Stimulated activated memory B cell treated with anti-CD40 and anti-IgM and Interleukin-4, amounts not matched to agents 10 μg/mL and 1 μg/mL and 100 μg/mL, for 72 hours (primary cell): ENCODE measurements around the gene TTLL12.

Source experiments
- ATAC-seq: fragments of 150-1000 bp; cut with Tn5 transposase; 2 replicates; pipeline ENCODE4 v1.10.0; 2021
- H3K27ac Mint-ChIP-seq: one replicate; pipeline ENCODE4 v1.8.0; 2022; ENCODE audit warnings: mild to moderate bottlenecking, mixed read lengths
- H3K27me3 Mint-ChIP-seq: one replicate; pipeline ENCODE4 v1.8.0; 2022; ENCODE audit warnings: mixed read lengths
- H3K36me3 Mint-ChIP-seq: one replicate; pipeline ENCODE4 v1.8.0; 2022; ENCODE audit warnings: mixed read lengths
- H3K4me1 Mint-ChIP-seq: one replicate; pipeline ENCODE4 v1.8.0; 2022; ENCODE audit warnings: mixed read lengths
- H3K4me3 Mint-ChIP-seq: one replicate; pipeline ENCODE4 v1.8.0; 2022; ENCODE audit warnings: mild to moderate bottlenecking, moderate library complexity, mixed read lengths
- H3K9me3 Mint-ChIP-seq: one replicate; pipeline ENCODE4 v1.8.0; 2022; ENCODE audit warnings: mixed read lengths

The TTLL12 gene

GRCh38 chr22:43197271-43197941 is 10.5 kb upstream of the TTLL12 start:
- Mint-ChIP-seq H3K27ac (no peak overlapping the region), H3K27me3 (peaks cover 40% of the 10 kb centered on the region), H3K36me3 (no peaks in the 10 kb centered on the region), H3K9me3 (no peaks in the 10 kb centered on the region), H3K4me3 (no peak overlapping the region), H3K4me1 (no peaks in the 10 kb centered on the region)
- no peak for ATAC-seq

- H3K9me3 Mint-ChIP-seq, result peaks cover 4% of the 10 kb centered on the region
- H3K4me3 Mint-ChIP-seq, result no peak overlapping the region
- no peaks in the 10 kb centered on the region for H3K36me3 Mint-ChIP-seq
- H3K27ac Mint-ChIP-seq, result no peak overlapping the region
- ATAC-seq, result no peak
- H3K27me3 Mint-ChIP-seq, result no peaks in the 10 kb centered on the region
- peaks cover 4% of the 10 kb centered on the region for H3K4me1 Mint-ChIP-seq
Measured at GRCh38 chr22:43191831-43192230, 4.9 kb upstream of the TTLL12 start.

DNA sequence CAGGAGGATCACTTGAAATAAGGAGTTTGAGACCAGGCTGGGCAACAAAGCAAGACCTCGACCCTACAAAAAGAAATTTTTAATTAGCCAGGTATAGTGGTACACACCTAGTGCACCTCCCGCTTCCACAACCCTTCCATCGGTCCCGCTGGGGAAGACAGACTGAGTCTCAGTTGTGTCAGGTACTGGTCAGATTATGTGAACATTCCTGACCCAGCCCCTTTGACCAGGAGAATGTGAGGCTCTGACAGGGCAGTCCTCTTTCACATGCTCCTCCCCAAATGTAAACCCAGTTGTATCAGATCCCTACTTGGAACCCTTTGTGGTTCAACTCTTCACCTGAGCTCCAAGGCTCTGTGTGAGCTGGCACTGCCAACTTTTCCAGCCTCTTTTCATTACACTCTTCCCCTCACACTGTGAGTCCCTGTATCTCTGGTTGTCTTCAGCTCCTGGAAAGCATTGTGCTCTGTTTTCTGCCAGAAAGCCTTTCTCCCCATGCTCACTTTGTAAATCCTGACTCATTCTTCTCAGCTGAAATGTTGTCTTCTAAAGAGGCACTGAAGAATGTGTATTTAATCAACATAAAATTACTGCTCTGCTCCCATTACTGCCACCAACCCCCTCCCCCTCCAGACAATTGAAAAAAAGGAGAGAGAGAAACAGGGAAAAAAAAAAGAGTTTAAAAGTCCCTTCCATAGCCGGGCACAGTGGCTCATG is 2.1 kb upstream of the TTLL12 start:
- H3K9me3 Mint-ChIP-seq, result peaks cover 4% of the 10 kb centered on the region
- peaks cover 6% of the 10 kb centered on the region for H3K36me3 Mint-ChIP-seq
- peaks cover 25% of the 10 kb centered on the region for H3K4me1 Mint-ChIP-seq
- H3K27me3 Mint-ChIP-seq, result no peaks in the 10 kb centered on the region
- peak overlapping the region; percentile 9 for H3K27ac Mint-ChIP-seq
- ATAC-seq, result no peak
- peak overlapping the region; percentile 13 for H3K4me3 Mint-ChIP-seq

- Mint-ChIP-seq H3K36me3 (peaks cover 11% of the 10 kb centered on the region), H3K27ac (peak overlapping the region; percentile 96), H3K9me3 (peaks cover 4% of the 10 kb centered on the region), H3K4me3 (peak overlapping the region; percentile 83), H3K27me3 (no peaks in the 10 kb centered on the region), H3K4me1 (peaks cover 26% of the 10 kb centered on the region)
- ATAC-seq, result peak; percentile 95
Measured at GRCh38 chr22:43187171-43188099, 501 bp upstream of the TTLL12 start.

GRCh38 chr22:43185860-43186261 is 1.1 kb downstream of the TTLL12 start:
- no peak for ATAC-seq
- no peaks in the 10 kb centered on the region for H3K27me3 Mint-ChIP-seq
- H3K27ac Mint-ChIP-seq, result no peak overlapping the region
- H3K9me3 Mint-ChIP-seq, result no peaks in the 10 kb centered on the region
- peak overlapping the region; percentile 75 for H3K4me3 Mint-ChIP-seq
- H3K36me3 Mint-ChIP-seq, result peaks cover 20% of the 10 kb centered on the region
- H3K4me1 Mint-ChIP-seq, result peaks cover 26% of the 10 kb centered on the region

- H3K9me3 Mint-ChIP-seq, result no peaks in the 10 kb centered on the region
Measured at GRCh38 chr22:43183496-43184277, 3.2 kb downstream of the TTLL12 start.

DNA sequence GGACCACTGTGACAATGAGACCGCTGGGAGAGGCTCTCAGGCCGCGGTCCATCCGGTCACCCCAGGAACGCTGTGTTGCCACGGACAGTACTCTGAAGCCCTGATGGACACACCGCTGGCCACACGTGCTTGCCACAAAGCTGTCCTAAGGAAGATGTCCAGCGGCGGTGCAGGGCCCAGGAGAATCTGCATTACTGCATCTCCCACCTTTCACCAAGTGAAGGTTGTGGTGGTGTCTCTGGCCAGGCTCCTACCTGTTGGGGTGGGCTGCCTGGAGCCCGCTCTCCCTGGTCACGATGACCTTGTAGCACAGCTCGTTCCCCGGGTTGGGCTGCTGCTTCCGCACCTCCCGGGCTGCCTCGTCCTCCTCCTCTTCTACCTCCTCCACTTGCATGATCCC is 4.2 kb downstream of the TTLL12 start:
- Mint-ChIP-seq H3K27me3 (no peaks in the 10 kb centered on the region), H3K9me3 (no peaks in the 10 kb centered on the region), H3K36me3 (peaks cover 46% of the 10 kb centered on the region), H3K4me3 (no peak overlapping the region), H3K4me1 (peaks cover 24% of the 10 kb centered on the region), H3K27ac (no peak overlapping the region)
- no peak for ATAC-seq

More at GRCh38 chr22:43183496-43184277, 3.2 kb downstream of the TTLL12 start:
- peaks cover 42% of the 10 kb centered on the region for H3K36me3 Mint-ChIP-seq
- peaks cover 26% of the 10 kb centered on the region for H3K4me1 Mint-ChIP-seq
- ATAC-seq, result no peak
- no peak overlapping the region for H3K27ac Mint-ChIP-seq
- H3K27me3 Mint-ChIP-seq, result no peaks in the 10 kb centered on the region
- H3K4me3 Mint-ChIP-seq, result no peak overlapping the region

DNA sequence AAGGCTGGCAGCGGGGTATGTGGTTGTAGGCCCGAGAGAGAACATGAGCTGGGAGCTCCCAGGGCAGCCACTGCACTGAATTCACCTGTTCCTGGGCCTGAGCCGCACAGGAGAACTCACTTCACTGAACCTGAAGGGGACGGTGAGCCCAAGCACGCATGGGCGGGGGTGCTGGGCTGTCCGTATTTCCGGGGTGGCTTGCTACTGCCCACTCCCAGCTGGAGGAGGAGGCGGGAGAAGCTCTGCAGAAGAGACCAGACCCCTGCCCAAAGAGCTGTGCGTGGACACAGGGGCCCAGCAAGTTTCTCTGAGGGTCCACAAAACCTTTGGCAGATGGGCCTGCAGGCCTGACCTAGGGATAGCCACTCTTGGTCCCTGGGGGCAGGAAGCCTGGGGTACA is 4.8 kb downstream of the TTLL12 start:
- Mint-ChIP-seq H3K9me3 (no peaks in the 10 kb centered on the region), H3K4me1 (peaks cover 22% of the 10 kb centered on the region), H3K27me3 (no peaks in the 10 kb centered on the region), H3K27ac (no peak overlapping the region), H3K36me3 (peaks cover 51% of the 10 kb centered on the region), H3K4me3 (no peak overlapping the region)
- no peak for ATAC-seq

GRCh38 chr22:43181321-43182076 is 5.4 kb downstream of the TTLL12 start:
- Mint-ChIP-seq H3K4me3 (no peak overlapping the region), H3K9me3 (no peaks in the 10 kb centered on the region), H3K27me3 (no peaks in the 10 kb centered on the region), H3K36me3 (peaks cover 57% of the 10 kb centered on the region), H3K4me1 (peaks cover 22% of the 10 kb centered on the region), H3K27ac (no peak overlapping the region)
- ATAC-seq, result no peak

DNA sequence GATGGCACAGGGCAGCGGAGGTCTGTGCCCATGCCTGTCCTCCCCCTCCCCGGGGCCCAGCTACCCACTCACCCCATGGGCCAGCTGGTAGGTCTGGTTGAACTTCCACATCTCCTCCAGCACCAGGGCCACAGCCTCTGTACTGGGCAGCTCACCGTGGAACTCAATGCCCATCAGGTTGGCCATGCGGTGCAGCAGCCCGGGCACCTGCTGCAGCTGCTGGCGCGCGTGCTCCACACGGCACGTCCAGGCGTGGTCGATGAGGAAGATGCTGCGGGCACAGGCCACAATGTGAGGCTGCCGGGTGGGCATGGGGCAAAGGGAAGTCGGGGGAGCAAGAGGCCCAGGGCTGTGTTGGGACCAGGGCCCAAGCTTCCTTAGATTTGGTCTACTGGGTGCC is 6.3 kb downstream of the TTLL12 start:
- Mint-ChIP-seq H3K4me3 (no peak overlapping the region), H3K27ac (no peak overlapping the region), H3K9me3 (no peaks in the 10 kb centered on the region), H3K4me1 (peaks cover 15% of the 10 kb centered on the region), H3K27me3 (no peaks in the 10 kb centered on the region), H3K36me3 (peaks cover 61% of the 10 kb centered on the region)
- ATAC-seq, result no peak

- no peak overlapping the region for H3K4me3 Mint-ChIP-seq
Measured at GRCh38 chr22:43179911-43180195, 7.1 kb downstream of the TTLL12 start.

DNA sequence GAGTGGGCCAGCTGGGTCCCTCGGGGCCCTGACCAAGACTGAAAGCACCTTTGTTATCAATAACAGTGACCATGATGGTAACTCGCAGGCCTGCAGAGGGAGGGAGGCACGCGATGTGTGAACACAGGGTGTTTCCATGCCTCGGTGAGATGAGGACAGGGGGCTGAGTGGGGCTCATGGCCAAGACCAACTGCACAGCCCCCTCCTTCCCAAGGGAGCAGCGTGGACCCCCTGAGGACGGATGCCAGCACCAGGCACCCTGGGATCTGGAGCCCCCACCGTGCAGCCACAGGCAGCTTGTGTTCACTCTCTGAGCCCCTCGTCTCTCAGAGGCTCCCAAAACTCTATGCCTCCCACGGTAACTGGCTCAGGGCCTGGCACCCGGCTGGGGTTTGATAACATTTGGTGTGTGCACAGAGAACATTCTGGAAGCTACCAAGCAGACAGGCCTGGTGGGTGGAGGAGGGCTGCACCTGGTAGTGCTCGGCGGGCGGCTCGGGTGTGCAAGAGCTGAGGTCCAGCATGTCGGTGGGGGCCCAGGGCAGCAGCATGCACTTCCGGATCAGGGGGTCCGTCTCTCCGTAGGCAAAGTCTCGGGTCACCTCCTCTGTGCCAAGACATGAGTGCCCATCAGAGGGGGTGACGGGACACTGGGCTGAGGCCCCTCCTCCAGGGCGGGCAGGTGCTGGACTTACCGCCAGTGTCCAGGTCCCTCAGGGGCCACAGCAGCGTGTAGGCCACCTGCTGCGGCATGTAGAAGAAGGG is 7.6 kb downstream of the TTLL12 start:
- Mint-ChIP-seq H3K27me3 (no peaks in the 10 kb centered on the region), H3K4me3 (no peak overlapping the region), H3K9me3 (no peaks in the 10 kb centered on the region), H3K27ac (no peak overlapping the region), H3K4me1 (peaks cover 4% of the 10 kb centered on the region), H3K36me3 (peaks cover 60% of the 10 kb centered on the region)
- ATAC-seq, result no peak

More at GRCh38 chr22:43179911-43180195, 7.1 kb downstream of the TTLL12 start:
- peaks cover 7% of the 10 kb centered on the region for H3K4me1 Mint-ChIP-seq
- H3K36me3 Mint-ChIP-seq, result peaks cover 61% of the 10 kb centered on the region
- no peak overlapping the region for H3K27ac Mint-ChIP-seq
- no peaks in the 10 kb centered on the region for H3K27me3 Mint-ChIP-seq
- ATAC-seq, result no peak
- no peaks in the 10 kb centered on the region for H3K9me3 Mint-ChIP-seq

DNA sequence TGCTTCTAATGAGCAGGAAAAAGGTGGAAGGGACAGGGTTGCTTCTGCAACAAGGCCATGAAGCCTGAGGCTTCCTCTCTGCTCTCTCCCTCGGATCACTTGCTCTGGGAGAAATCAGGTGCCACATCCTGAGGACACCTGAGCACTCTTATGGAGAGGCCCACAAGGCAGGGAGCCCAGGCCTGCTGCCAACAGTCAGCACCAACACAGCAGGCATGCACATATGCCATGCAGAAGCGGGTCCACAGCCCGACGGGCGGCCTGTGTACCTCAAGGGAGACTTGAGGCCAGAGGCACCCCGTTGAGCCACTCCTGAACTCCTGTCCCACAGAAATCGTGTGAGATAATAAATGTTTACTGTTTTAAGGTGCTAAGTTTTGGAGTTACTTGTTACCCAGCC is 9.5 kb downstream of the TTLL12 start:
- no peak for ATAC-seq
- H3K4me3 Mint-ChIP-seq, result no peak overlapping the region
- no peaks in the 10 kb centered on the region for H3K27me3 Mint-ChIP-seq
- no peaks in the 10 kb centered on the region for H3K9me3 Mint-ChIP-seq
- H3K36me3 Mint-ChIP-seq, result peaks cover 68% of the 10 kb centered on the region
- H3K27ac Mint-ChIP-seq, result no peak overlapping the region
- no peaks in the 10 kb centered on the region for H3K4me1 Mint-ChIP-seq

DNA sequence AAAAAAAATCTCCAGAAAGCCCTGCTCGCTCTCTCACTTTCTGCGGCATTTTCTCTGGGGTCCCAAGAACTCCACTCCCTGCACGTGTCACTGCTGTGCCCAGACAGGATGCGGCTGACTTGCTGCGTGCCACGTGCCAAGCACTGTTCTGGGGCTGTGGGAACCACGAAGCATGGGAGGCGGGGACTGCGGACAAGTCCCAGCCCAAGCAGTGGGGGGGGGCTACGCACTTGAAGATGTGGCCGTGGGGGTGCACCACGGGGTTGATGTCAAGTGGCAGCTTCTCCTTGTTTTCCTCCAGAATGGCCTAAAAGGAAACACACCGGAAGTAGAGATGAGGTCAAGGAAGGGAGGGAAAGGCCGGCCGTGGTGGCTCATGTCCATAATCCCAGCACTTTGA is 10.8 kb downstream of the TTLL12 start:
- Mint-ChIP-seq H3K4me3 (no peak overlapping the region), H3K9me3 (no peaks in the 10 kb centered on the region), H3K4me1 (no peaks in the 10 kb centered on the region), H3K27me3 (no peaks in the 10 kb centered on the region), H3K27ac (no peak overlapping the region), H3K36me3 (peaks cover 68% of the 10 kb centered on the region)
- ATAC-seq, result no peak
